Heart right ventricle (tissue), 16 donors: ENCODE data around the gene OVOL3. TPM values are rescaled to one million over a fixed set of nuclear protein-coding genes. Genes with fewer than 3 reads are reported as not detected.

Experiments used
- ATAC-seq, 8 donors: fragments of 200-7000 bp; cut with Tn5 transposase; one replicate each; pipeline ENCODE4 v1.9.1; 2020; ENCODE audit warnings: mild to moderate bottlenecking in 8 of 8, moderate library complexity in 8 of 8, moderate number of reproducible peaks in 1 of 8
- DNase-seq, 2 donors: peaks; one replicate each; pipeline ENCODE4 v3.0.0-alpha.2; 2020
- H3K27ac ChIP-seq, 10 donors: fragments of 200-600 bp; sonication (generic) in 2 of 10; one replicate each; pipeline versions ENCODE4 v1.5.0 to v1.8.0; 2020 to 2022; ENCODE audit warnings: mild to moderate bottlenecking in 3 of 10
- H3K27me3 ChIP-seq, 7 donors: fragments of 200-600 bp; one replicate each; pipeline ENCODE4 v1.8.0; 2021 to 2022; ENCODE audit warnings: mild to moderate bottlenecking in 2 of 7
- H3K36me3 ChIP-seq, 9 donors: fragments of 200-600 bp; sonication (generic) in 1 of 9; one replicate each; pipeline versions ENCODE4 v1.5.0 to v1.8.0; 2020 to 2022; ENCODE audit warnings: mild to moderate bottlenecking in 2 of 9
- H3K4me1 ChIP-seq, 9 donors: fragments of 200-600 bp; sonication (generic) in 1 of 9; one replicate each; pipeline versions ENCODE4 v1.5.0 to v1.8.0; 2020 to 2022; ENCODE audit warnings: mild to moderate bottlenecking in 4 of 9
- H3K4me3 ChIP-seq, 10 donors: fragments of 200-600 bp; sonication (generic) in 2 of 10; one replicate each; pipeline versions ENCODE4 v1.5.0 to v1.8.0; 2020 to 2022; ENCODE audit warnings: mild to moderate bottlenecking in 7 of 10, moderate library complexity in 2 of 10
- H3K9me3 ChIP-seq, 11 donors: fragments of 200-600 bp in 10 of 11; sonication (generic) in 2 of 11; one replicate each; pipeline versions ENCODE4 v1.5.0 to v1.8.0; 2013 to 2022; ENCODE audit warnings: mild to moderate bottlenecking in 2 of 11, control low read depth in 1 of 11, moderate library complexity in 1 of 11
- WGBS, 2 donors: extraction: QIAGEN DNeasy Blood & Tissue Kit; methylation state at CpG; one replicate each; pipeline ENCODE4 v1.1.7; 2013; ENCODE audit warnings: inconsistent platforms in 1 of 2; 5-methylcytosine and 5-hydroxymethylcytosine counted together
- intact Hi-C, 10 donors: fragments of 100-400 bp; cut with DNase I; formaldehyde crosslinking; loops; one replicate each; pipeline versions ENCODE4 v1.11.1 to v1.14.2; 2022
- polyA plus RNA-seq, 2 donors: library from polyadenylated mRNA; stranded (reverse); fragments of 200-250 nt; gene quantifications; one replicate each; pipeline ENCODE4 v1.2.3, GENCODE V29; 2013
- total RNA-seq, 10 donors: library from RNA; stranded (reverse); fragmentation: NEBNext Ultra II Directional in 3 of 10; extraction: Animal tissue kit (Norgen Biotek cat#: 25700) in 3 of 10; gene quantifications; one replicate each; pipeline versions ENCODE4 v1.2.1 to v1.2.4, GENCODE V29; 2021 to 2023
- TF ChIP-seq, protein P1 (sequence below), 9 donors: fragments of 200-600 bp; sonication (generic) in 2 of 9; IDR thresholded peaks; one replicate each; pipeline versions ENCODE4 v1.5.0 to v1.8.0; 2021 to 2022; ENCODE audit warnings: antibody characterized with exemption in 9 of 9, mild to moderate bottlenecking in 5 of 9, moderate library complexity in 1 of 9
- donor health status: Arrhythmogenic right ventricular cardiomyopathy.
- donor health status: ischemic (EF 13 %, LVEDD 7.1; RV severe dilation, severe dysfunction).
- donor health status: healthy with polysubstance abuse.
- donor health status: DM: no; HTN: yes; CAD: no.
- donor health status: DM: no; HTN: no; CAD: no.
- donor health status: ischemic (EF 25% LVEDD 6.9; RV normal size, moderate dysfunction).
- donor health status: ischemic (EF 25% LVEDD 5.7; RV mildly dilated, moderate dysfunction).
- donor health status: healthy.
- donor health status: DM: yes; HTN: yes; CAD: no.
- donor health status: Ischemic cardiomyopathy.
- donor health status: ischemic (EF 35%, LVEDD 5.7; RV mildly dilated, moderate dysfunction).
- donor health status: nonischemic (EF 11% LVEDD 7.7; RV severe dilation, severe dysfunction).
- donor health status: DM: yes; HTN: yes; CAD: no.
- donor health status: PGD.
- donor health status: ischemic (EF 29% LVEDD 5.4; RV normal size, mild dysfunction).
- donor health status: nonischemic (EF 23%, LVEDD 6.1; RV moderate dilation, normal function).

Gene OVOL3
- total and polyA plus RNA-seq, 12 donors: not detected

DNA sequence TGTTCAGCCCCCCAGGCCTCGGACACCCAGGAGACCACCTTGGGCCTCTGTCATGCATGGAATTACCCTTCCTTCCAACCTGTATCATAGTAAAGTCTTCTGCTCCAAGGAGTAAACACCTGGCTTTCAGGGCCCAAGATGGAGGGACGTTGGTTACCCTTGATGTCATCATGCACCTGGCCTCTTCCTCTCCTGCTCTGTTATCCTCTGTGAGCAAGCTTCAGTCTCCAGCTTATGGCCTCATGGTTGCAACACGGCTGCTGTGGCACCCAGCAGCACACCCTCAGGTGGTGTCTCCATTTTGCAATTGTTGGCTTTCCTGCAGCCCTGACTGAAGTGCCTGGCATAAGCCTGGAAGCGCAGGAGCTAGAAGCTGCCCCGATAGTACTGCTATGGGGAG is 4.0 kb upstream of the OVOL3 start:
- ATAC-seq (no peak), DNase-seq (no peak)
- intact Hi-C loops: no loop called here
- TF ChIP-seq, protein P1, sequence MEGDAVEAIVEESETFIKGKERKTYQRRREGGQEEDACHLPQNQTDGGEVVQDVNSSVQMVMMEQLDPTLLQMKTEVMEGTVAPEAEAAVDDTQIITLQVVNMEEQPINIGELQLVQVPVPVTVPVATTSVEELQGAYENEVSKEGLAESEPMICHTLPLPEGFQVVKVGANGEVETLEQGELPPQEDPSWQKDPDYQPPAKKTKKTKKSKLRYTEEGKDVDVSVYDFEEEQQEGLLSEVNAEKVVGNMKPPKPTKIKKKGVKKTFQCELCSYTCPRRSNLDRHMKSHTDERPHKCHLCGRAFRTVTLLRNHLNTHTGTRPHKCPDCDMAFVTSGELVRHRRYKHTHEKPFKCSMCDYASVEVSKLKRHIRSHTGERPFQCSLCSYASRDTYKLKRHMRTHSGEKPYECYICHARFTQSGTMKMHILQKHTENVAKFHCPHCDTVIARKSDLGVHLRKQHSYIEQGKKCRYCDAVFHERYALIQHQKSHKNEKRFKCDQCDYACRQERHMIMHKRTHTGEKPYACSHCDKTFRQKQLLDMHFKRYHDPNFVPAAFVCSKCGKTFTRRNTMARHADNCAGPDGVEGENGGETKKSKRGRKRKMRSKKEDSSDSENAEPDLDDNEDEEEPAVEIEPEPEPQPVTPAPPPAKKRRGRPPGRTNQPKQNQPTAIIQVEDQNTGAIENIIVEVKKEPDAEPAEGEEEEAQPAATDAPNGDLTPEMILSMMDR (IDR thresholded peaks at IDR 0.05): no peak
- no peaks in the 10 kb centered on the region for H3K9me3 ChIP-seq
- WGBS, 2 donors: 96 to 98% methylated on average over 5 of the region's 5 CpGs
- H3K36me3 ChIP-seq: peaks cover 0 to 39% (median 6%) of the 10 kb centered on the region in 9 donors
- no peaks in the 10 kb centered on the region for H3K27me3 ChIP-seq
- peak overlapping the region in 3 of 10 donors; percentile 48 to 55 (median 49) for H3K27ac ChIP-seq
- H3K4me3 ChIP-seq: no peak overlapping the region
- H3K4me1 ChIP-seq: peaks cover 0 to 5% (median 0%) of the 10 kb centered on the region in 9 donors

DNA sequence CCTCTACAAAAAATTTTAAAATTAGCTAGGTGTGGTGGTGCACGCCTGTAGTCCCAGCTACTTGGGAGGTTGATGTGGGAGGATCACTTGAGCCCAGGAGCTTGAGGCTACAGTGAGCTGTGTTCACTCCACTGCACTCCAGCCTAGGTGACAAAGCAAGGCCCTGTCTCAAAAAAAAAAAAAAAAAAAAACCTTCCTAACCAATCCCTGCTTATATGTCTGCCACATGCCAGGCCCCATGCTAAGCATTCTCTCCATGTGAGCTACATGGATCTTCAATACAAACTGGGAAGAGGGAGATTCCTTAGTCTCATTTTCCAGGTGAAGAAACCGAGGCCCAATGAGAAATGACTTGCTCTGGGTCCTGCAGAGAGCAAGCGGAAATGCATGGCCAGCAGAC is 2.3 kb upstream of the OVOL3 start:
- 94 to 95% methylated on average over 3 of the region's 3 CpGs for WGBS, 2 donors

DNA sequence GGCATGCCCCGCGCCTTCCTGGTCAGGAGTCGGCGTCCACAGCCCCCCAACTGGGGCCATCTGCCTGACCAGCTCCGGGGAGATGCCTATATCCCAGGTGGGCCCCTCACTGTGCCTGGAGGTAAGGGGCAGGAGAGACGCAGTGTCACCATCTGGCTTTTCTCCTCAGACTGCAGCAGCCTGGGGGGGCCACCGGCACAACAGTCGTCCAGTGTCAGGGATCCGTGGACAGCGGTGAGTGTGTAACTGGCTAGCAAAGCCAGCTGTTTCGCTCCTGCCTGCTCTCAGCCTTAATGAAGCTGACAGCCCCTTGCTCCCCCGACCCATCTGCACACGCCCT is 227 bp downstream of the OVOL3 start:
- Histone ChIP-seq H3K9me3 (no peaks in the 10 kb centered on the region), H3K27me3 (no peaks in the 10 kb centered on the region), H3K4me3 (no peak overlapping the region), H3K27ac (no peak overlapping the region), H3K36me3 (peaks cover 0 to 34% (median 11%) of the 10 kb centered on the region in 9 donors), H3K4me1 (peaks cover 5 to 20% (median 15%) of the 10 kb centered on the region in 9 donors)
- TF ChIP-seq, protein P1 (IDR thresholded peaks at IDR 0.05): no peak
- intact Hi-C loops: loop anchor here in 5 of 10 donors (5.0 to 10.0 kb wide), 5 partner anchors 46 to 116 kb away; partner anchors contain the start of genes SDHAF1 (in 1 of the 5), THAP8 (in 1 of the 5) and WDR62 (in 1 of the 5)
- WGBS, 2 donors: 81 to 83% methylated on average over 13 of the region's 13 CpGs
- no peak for ATAC-seq
- DNase-seq: no peak

More for the DNA sequence above, 2.3 kb upstream of the OVOL3 start:
- DNase-seq: no peak
- TF ChIP-seq, protein P1 (IDR thresholded peaks at IDR 0.05): no peak
- Histone ChIP-seq H3K4me1 (peaks cover 0 to 9% (median 4%) of the 10 kb centered on the region in 9 donors), H3K4me3 (no peak overlapping the region), H3K9me3 (no peaks in the 10 kb centered on the region), H3K27me3 (no peaks in the 10 kb centered on the region), H3K27ac (no peak overlapping the region), H3K36me3 (peaks cover 0 to 52% (median 17%) of the 10 kb centered on the region in 9 donors)
- no peak for ATAC-seq
- intact Hi-C loops: no loop called here

DNA sequence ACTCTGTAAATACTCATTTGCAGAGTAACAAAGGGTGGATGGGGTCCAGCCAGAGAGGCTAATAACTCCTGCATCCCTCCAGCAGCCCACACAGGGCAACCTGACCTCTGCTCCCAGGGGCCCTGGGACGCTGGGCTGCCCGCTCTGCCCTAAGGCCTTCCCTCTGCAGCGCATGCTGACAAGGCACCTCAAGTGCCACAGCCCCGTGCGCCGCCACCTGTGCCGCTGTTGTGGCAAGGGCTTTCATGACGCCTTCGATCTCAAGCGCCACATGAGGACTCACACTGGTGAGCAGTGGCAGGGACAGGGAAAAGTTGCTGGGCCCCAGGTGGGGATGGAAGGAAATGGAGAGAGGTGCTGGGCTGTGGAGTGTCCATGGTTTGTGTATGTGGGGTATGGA is 1.7 kb downstream of the OVOL3 start:
- H3K4me3 ChIP-seq: no peak overlapping the region
- 95 to 98% methylated on average over 10 of the region's 10 CpGs for WGBS, 2 donors

More for the DNA sequence above, 1.7 kb downstream of the OVOL3 start:
- no peak overlapping the region for H3K27ac ChIP-seq
- ATAC-seq (no peak), DNase-seq (no peak)
- TF ChIP-seq, protein P1 (IDR thresholded peaks at IDR 0.05): no peak
- peaks cover 7 to 30% (median 24%) of the 10 kb centered on the region in 9 donors for H3K4me1 ChIP-seq
- intact Hi-C loops: loop anchor here in 5 of 10 donors (5.0 to 10.0 kb wide), 5 partner anchors 48 to 118 kb away; partner anchors contain the start of genes SDHAF1 (in 1 of the 5), THAP8 (in 1 of the 5) and WDR62 (in 1 of the 5)
- H3K9me3 ChIP-seq: no peaks in the 10 kb centered on the region
- H3K36me3 ChIP-seq: peaks cover 0 to 48% (median 11%) of the 10 kb centered on the region in 9 donors
- no peaks in the 10 kb centered on the region for H3K27me3 ChIP-seq
